ENCODE data around the gene RETREG3.
"Not testable (repeated sequence)": the region's sequence is repeated elsewhere in the genome, so short reads cannot be mapped to it uniquely, and the experiment has no call there.

The RETREG3 gene

DNA sequence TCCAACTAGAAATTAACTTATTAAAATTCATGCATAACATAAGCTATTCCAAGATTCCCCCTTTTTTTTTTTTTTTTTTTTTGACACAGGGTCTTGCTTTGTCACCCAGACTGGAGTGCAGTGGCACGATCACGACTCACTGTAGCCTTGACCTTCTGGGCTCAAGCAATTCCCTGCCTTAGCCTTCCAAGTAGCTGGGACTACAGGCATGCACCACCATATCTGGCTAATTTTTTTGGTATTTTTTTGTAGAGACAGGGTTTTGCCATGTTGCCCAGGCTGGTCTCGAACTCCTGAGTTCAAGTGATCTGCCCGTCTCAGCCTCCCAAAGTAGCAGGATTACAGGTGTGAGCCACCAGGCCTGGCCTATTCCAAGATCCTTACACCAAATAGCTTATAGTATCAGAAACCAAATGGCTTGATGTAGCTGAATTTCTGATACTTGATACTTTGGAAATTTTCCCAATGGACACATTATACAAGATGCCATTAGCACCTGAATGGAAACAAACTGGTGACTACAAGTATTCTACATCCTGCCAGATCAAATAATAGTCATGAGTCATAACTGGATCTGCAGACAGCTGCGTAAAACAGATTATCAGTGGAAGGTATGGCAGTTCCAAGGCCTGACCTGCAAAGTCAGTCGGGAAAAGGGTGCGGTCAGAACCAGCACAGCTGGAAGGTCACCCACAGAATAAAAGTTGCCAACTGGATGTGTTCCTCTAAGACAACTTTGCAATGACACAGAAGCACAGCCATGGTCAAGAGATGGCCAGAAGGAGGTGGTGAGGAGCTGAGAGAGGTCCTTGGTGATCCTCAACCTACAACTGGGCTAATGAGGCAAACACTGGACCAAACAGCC is 14.8 kb upstream of the RETREG3 start:
- H3K9ac ChIP-seq (ENCODE audit: low read length): no peak overlapping the region

DNA sequence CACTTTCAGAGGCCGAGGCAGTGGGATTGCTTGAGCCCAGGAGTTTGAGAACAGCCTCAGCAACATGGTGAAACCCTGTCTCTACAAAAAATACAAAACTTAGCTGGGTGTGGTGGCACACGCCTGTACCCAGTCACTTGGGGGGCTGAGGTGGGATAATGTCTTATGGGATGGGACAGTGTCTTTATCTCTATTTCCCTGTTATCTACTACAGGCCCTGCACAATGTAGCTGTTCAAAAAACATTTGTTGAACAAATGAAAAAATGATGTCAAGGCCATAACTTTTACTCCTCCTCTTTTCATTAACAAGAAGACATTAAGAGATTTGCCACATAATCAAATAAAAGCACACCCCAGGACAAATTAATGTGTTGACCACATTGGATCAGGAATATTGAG is 14.1 kb upstream of the RETREG3 start:
- Histone ChIP-seq H3K9me3 (ENCODE audit: low read length) (no peaks in the 10 kb centered on the region), H3F3A (ENCODE audit: insufficient read depth, low read length) (no peaks in the 10 kb centered on the region), H3K4me1 (ENCODE audit: insufficient read depth, low read length, severe bottlenecking) (peaks cover 9% of the 10 kb centered on the region), H3K27me3 (ENCODE audit: insufficient read depth, low read length) (no peaks in the 10 kb centered on the region), H3K9ac (ENCODE audit: low read length) (no peak overlapping the region), H3K9me2 (ENCODE audit: low read depth, low read length) (no peaks in the 10 kb centered on the region), H3K36me3 (ENCODE audit: insufficient read depth, low read length) (no peaks in the 10 kb centered on the region), H3K79me2 (ENCODE audit: insufficient read depth, low read length) (no peaks in the 10 kb centered on the region), H3K27ac (ENCODE audit: low read depth, low read length, poor library complexity, severe bottlenecking) (no peak overlapping the region), H3K4me3 (ENCODE audit: low read depth, low read length, poor library complexity, severe bottlenecking) (no peak overlapping the region), H3K4me2 (ENCODE audit: low read length) (no peak overlapping the region), H4K20me1 (ENCODE audit: insufficient read depth, low read length) (no peaks in the 10 kb centered on the region), H2AFZ (ENCODE audit: low read length) (no peak overlapping the region)
- TF ChIP-seq EZH2 (IDR thresholded peaks at IDR 0.05; ENCODE audit: borderline replicate concordance, low read length): no peak
- TF ChIP-seq, protein P1, sequence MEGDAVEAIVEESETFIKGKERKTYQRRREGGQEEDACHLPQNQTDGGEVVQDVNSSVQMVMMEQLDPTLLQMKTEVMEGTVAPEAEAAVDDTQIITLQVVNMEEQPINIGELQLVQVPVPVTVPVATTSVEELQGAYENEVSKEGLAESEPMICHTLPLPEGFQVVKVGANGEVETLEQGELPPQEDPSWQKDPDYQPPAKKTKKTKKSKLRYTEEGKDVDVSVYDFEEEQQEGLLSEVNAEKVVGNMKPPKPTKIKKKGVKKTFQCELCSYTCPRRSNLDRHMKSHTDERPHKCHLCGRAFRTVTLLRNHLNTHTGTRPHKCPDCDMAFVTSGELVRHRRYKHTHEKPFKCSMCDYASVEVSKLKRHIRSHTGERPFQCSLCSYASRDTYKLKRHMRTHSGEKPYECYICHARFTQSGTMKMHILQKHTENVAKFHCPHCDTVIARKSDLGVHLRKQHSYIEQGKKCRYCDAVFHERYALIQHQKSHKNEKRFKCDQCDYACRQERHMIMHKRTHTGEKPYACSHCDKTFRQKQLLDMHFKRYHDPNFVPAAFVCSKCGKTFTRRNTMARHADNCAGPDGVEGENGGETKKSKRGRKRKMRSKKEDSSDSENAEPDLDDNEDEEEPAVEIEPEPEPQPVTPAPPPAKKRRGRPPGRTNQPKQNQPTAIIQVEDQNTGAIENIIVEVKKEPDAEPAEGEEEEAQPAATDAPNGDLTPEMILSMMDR (IDR thresholded peaks at IDR 0.05; ENCODE audit: low read length): no peak

More for the DNA sequence above, 14.8 kb upstream of the RETREG3 start:
- no peaks in the 10 kb centered on the region for H3K9me2 ChIP-seq (ENCODE audit: low read depth, low read length)
- no peaks in the 10 kb centered on the region for H3F3A ChIP-seq (ENCODE audit: insufficient read depth, low read length)
- H3K4me2 ChIP-seq (ENCODE audit: low read length): no peak overlapping the region
- H3K27ac ChIP-seq (ENCODE audit: low read depth, low read length, poor library complexity, severe bottlenecking): no peak overlapping the region
- H3K79me2 ChIP-seq (ENCODE audit: insufficient read depth, low read length): no peaks in the 10 kb centered on the region
- H4K20me1 ChIP-seq (ENCODE audit: insufficient read depth, low read length): no peaks in the 10 kb centered on the region
- no peaks in the 10 kb centered on the region for H3K27me3 ChIP-seq (ENCODE audit: insufficient read depth, low read length)
- TF ChIP-seq, protein P1 (IDR thresholded peaks at IDR 0.05; ENCODE audit: low read length): no peak
- TF ChIP-seq EZH2 (IDR thresholded peaks at IDR 0.05; ENCODE audit: borderline replicate concordance, low read length): no peak
- peaks cover 2% of the 10 kb centered on the region for H3K4me1 ChIP-seq (ENCODE audit: insufficient read depth, low read length, severe bottlenecking)
- no peak overlapping the region for H3K4me3 ChIP-seq (ENCODE audit: low read depth, low read length, poor library complexity, severe bottlenecking)
- no peaks in the 10 kb centered on the region for H3K36me3 ChIP-seq (ENCODE audit: insufficient read depth, low read length)
- H3K9me3 ChIP-seq (ENCODE audit: low read length): no peaks in the 10 kb centered on the region
- H2AFZ ChIP-seq (ENCODE audit: low read length): no peak overlapping the region

DNA sequence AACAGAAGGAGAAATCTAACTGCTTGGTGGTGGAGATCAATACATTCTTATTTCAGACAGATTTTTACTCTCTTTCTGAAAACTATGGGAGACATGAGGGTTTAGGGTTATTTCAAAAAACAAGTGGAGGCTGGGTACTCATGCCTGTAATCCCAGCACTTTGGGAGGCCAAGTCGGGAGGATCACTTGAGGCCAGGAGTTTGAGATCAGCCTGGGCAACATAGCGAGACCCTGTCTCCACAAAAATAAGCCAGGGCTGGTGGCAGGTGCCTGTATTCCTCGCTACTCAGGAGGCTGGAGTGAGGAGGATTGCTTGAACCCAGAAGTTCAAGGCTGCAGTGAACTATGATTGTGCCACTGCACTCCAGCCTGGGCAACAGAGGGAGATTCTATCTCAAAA is 12.8 kb upstream of the RETREG3 start:
- not testable (repeated sequence) for H3K9ac ChIP-seq (ENCODE audit: low read length); H3K27ac ChIP-seq (ENCODE audit: low read depth, low read length, poor library complexity, severe bottlenecking); H3K4me3 ChIP-seq (ENCODE audit: low read depth, low read length, poor library complexity, severe bottlenecking)

More for the DNA sequence above, 12.8 kb upstream of the RETREG3 start:
- not testable (repeated sequence) for H3K9me3 ChIP-seq (ENCODE audit: low read length); H2AFZ ChIP-seq (ENCODE audit: low read length); H3K4me2 ChIP-seq (ENCODE audit: low read length); H3K79me2 ChIP-seq (ENCODE audit: insufficient read depth, low read length); H4K20me1 ChIP-seq (ENCODE audit: insufficient read depth, low read length); H3K36me3 ChIP-seq (ENCODE audit: insufficient read depth, low read length); H3K27me3 ChIP-seq (ENCODE audit: insufficient read depth, low read length); H3K9me2 ChIP-seq (ENCODE audit: low read depth, low read length); H3F3A ChIP-seq (ENCODE audit: insufficient read depth, low read length)
- H3K4me1 ChIP-seq (ENCODE audit: insufficient read depth, low read length, severe bottlenecking): peaks cover 11% of the 10 kb centered on the region
